Stimulated activated CD8-positive, alpha-beta memory T cell treated with anti-CD3 and anti-CD28 coated beads, Interleukin-12 subunit alpha, Interleukin-12 subunit beta, amount 100 ng/mL, for 24 hours (primary cell): ENCODE data around the gene AHCTF1.

Source experiments
- DNase-seq: peaks from one replicate; pipeline ENCODE4 v3.0.0-alpha.2; 2020; ENCODE audit errors: extremely low read depth

Gene AHCTF1

GRCh38 chr1:246931549-246932365, at the start of gene AHCTF1:
AHCTF1 (minus strand) TSS chr1:246931948; CDS start chr1:246918370, 13,578 bp downstream.
- peak; percentile 85 for DNase-seq

- no peak for DNase-seq
These were observed 47.0 kb upstream of the AHCTF1 start for GRCh38 chr1:246978785-246979184.

- no peak for DNase-seq
These were observed 46.5 kb upstream of the AHCTF1 start for GRCh38 chr1:246978281-246978680.

GRCh38 chr1:246971969-246972368, 40.2 kb upstream of the AHCTF1 start:
- no peak for DNase-seq

- DNase-seq, result no peak
These were observed 39.5 kb upstream of the AHCTF1 start for GRCh38 chr1:246971090-246971721.

- DNase-seq, result no peak
These were observed 37.9 kb upstream of the AHCTF1 start for GRCh38 chr1:246969621-246970020.

GRCh38 chr1:246966502-246966901, 34.8 kb upstream of the AHCTF1 start:
- no peak for DNase-seq

GRCh38 chr1:246959944-246960693, 28.4 kb upstream of the AHCTF1 start:
- DNase-seq, result no peak

- DNase-seq, result no peak
These were observed 22.4 kb upstream of the AHCTF1 start for GRCh38 chr1:246954126-246954525.

- no peak for DNase-seq
These were observed 19.7 kb upstream of the AHCTF1 start for GRCh38 chr1:246951413-246951812.

- no peak for DNase-seq
These were observed 18.2 kb upstream of the AHCTF1 start for GRCh38 chr1:246949956-246950355.

- DNase-seq, result no peak
These were observed 15.5 kb upstream of the AHCTF1 start for GRCh38 chr1:246947255-246947654.

GRCh38 chr1:246946366-246946765, 14.6 kb upstream of the AHCTF1 start:
- no peak for DNase-seq

GRCh38 chr1:246934765-246935164, 3.0 kb upstream of the AHCTF1 start:
- no peak for DNase-seq

- no peak for DNase-seq
These were observed 2.1 kb upstream of the AHCTF1 start for GRCh38 chr1:246933893-246934292.

GRCh38 chr1:246932366-246932700, 585 bp upstream of the AHCTF1 start:
- DNase-seq, result no peak

GRCh38 chr1:246930830-246931548, 759 bp downstream of the AHCTF1 start:
- peak; percentile 10 for DNase-seq

- no peak for DNase-seq
These were observed 5.6 kb downstream of the AHCTF1 start for GRCh38 chr1:246925997-246926626.

- DNase-seq, result no peak
These were observed 7.8 kb downstream of the AHCTF1 start for GRCh38 chr1:246923900-246924299.

- DNase-seq, result no peak
These were observed 8.3 kb downstream of the AHCTF1 start for GRCh38 chr1:246923482-246923881.

- no peak for DNase-seq
These were observed 10.3 kb downstream of the AHCTF1 start for GRCh38 chr1:246921481-246921880.

- no peak for DNase-seq
These were observed 11.8 kb downstream of the AHCTF1 start for GRCh38 chr1:246919902-246920301.
